ENCODE results near the gene MAPK7. TPM values are rescaled to one million over a fixed set of nuclear protein-coding genes. Genes with fewer than 3 reads are reported as not detected.
"Not testable (repeated sequence)": the region's sequence is repeated elsewhere in the genome, so short reads cannot be mapped to it uniquely, and the experiment has no call there.

Gene MAPK7
- total RNA-seq, 3 donors from 2014 or later, result 21.4 to 39.0 (median 22.7) TPM

GRCh38 chr17:19345486-19346350 lies 32.6 kb upstream of the MAPK7 start:
- no peak for DNase-seq (ENCODE audit: low spot score in 2 of 2)
- no peaks in the 10 kb centered on the region for H3K27me3 ChIP-seq
- TF ChIP-seq POLR2A (IDR thresholded peaks at IDR 0.05) (no peak), CTCF (IDR thresholded peaks at IDR 0.05) (no peak), POLR2AphosphoS5 (IDR thresholded peaks at IDR 0.05) (no peak)
- intact Hi-C loops (cut with DNase I; ENCODE audit: low total_unique reads), result no loop called here
- H3K4me1 ChIP-seq, result peaks cover 0 to 11% of the 10 kb centered on the region in 2 donors
- H3K27ac ChIP-seq, result peak overlapping the region; percentile 75 to 93
- H3K36me3 ChIP-seq, result no peaks in the 10 kb centered on the region
- H3K9me3 ChIP-seq, result no peaks in the 10 kb centered on the region
- H3K4me3 ChIP-seq, result no peak overlapping the region

DNA sequence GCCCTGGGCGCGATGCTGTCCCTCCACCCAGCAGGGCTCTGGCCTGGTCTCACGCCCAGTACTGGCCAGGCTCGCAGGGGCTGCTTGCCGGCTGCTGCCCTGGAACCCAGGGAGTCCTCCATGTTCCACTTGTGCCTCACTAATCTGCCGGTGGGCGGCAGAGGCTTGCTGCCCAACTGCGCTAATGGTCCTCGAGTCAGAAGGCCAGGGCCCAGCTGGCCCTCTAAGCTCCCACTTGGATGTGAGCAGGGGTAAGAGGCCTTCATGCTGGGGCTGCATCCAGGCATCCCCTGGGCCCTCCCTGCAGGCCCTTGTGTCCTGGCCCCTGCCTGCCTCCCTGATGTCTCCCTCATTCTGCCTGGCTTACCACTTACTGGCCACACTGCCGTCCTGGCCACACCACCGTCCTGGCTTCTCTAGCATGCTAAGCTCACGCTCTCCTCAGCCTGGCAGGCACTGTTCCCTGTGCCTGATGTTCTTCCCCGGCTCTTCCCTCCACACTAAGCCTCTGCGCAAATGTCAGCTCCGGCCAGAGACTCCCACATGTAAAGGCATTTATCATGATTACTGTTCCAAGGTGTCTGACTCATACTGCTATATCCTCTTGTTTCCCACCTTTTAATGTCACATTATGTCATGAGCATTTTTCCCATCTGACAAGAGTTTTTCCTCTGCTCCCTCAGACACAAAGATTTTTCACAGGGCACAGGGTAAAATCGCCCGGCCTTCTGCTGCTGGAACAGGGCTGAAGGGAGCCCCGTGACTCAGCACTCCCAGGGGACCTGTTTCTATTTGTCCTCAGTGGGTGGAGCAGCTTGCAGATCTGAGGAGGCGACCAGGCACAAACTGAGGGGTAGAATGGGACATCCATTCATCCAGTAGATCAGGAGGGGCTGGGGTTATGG lies 31.7 kb upstream of the MAPK7 start:
- peak in 1 of 2 donors; percentile 57 for DNase-seq (ENCODE audit: low spot score in 2 of 2)
- Histone ChIP-seq H3K27me3 (no peaks in the 10 kb centered on the region), H3K9me3 (no peaks in the 10 kb centered on the region), H3K27ac (peak overlapping the region; percentile 75 to 93), H3K4me1 (peaks cover 0 to 11% of the 10 kb centered on the region in 2 donors), H3K4me3 (no peak overlapping the region), H3K36me3 (no peaks in the 10 kb centered on the region)
- TF ChIP-seq POLR2A (IDR thresholded peaks at IDR 0.05) (no peak), POLR2AphosphoS5 (IDR thresholded peaks at IDR 0.05) (peak in 2 of 3 donors; percentile 12 to 34)
- intact Hi-C loops (cut with DNase I; ENCODE audit: low total_unique reads), result no loop called here

GRCh38 chr17:19347323-19348080 lies 30.8 kb upstream of the MAPK7 start:
- no peaks in the 10 kb centered on the region for H3K27me3 ChIP-seq
- DNase-seq (ENCODE audit: low spot score in 2 of 2), result peak in 1 of 2 donors; percentile 28
- H3K9me3 ChIP-seq, result no peaks in the 10 kb centered on the region
- intact Hi-C loops (cut with DNase I; ENCODE audit: low total_unique reads), result no loop called here
- H3K4me1 ChIP-seq, result peaks cover 0 to 11% of the 10 kb centered on the region in 2 donors
- TF ChIP-seq POLR2AphosphoS5 (IDR thresholded peaks at IDR 0.05) (no peak), POLR2A (IDR thresholded peaks at IDR 0.05) (no peak), CTCF (IDR thresholded peaks at IDR 0.05) (no peak)
- H3K4me3 ChIP-seq, result no peak overlapping the region
- no peaks in the 10 kb centered on the region for H3K36me3 ChIP-seq
- peak overlapping the region; percentile 75 to 93 for H3K27ac ChIP-seq

GRCh38 chr17:19348081-19348650 lies 30.1 kb upstream of the MAPK7 start:
- H3K4me1 ChIP-seq, result peaks cover 0 to 11% of the 10 kb centered on the region in 2 donors
- H3K36me3 ChIP-seq, result no peaks in the 10 kb centered on the region
- peak in 1 of 2 donors; percentile 33 for DNase-seq (ENCODE audit: low spot score in 2 of 2)
- intact Hi-C loops (cut with DNase I; ENCODE audit: low total_unique reads), result no loop called here
- H3K27me3 ChIP-seq, result no peaks in the 10 kb centered on the region
- H3K9me3 ChIP-seq, result no peaks in the 10 kb centered on the region
- H3K4me3 ChIP-seq, result no peak overlapping the region
- TF ChIP-seq POLR2A (IDR thresholded peaks at IDR 0.05) (no peak), POLR2AphosphoS5 (IDR thresholded peaks at IDR 0.05) (no peak), CTCF (IDR thresholded peaks at IDR 0.05) (no peak)
- peak overlapping the region in 1 of 2 donors; percentile 93 for H3K27ac ChIP-seq

DNA sequence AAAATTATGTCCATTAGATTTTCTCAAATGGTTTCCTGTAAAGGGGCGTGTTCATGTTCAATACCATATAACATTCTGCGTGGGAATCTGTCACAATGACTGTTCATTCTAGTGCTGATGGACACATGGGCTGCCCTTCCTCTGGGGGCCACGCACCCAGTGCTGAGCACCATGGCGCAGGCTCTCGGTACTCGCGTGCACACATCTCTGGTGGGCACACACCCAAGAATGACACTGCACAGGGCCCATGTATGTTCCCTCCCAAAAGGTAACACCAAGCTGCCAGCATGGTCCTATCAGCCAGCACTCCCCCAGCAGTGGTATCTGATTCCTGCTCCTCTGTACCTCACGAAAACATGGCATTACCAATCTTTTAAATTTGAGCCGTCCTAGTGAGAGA lies 29.5 kb upstream of the MAPK7 start:
- Histone ChIP-seq H3K36me3 (no peaks in the 10 kb centered on the region), H3K9me3 (no peaks in the 10 kb centered on the region), H3K27me3 (no peaks in the 10 kb centered on the region), H3K4me1 (peaks cover 0 to 11% of the 10 kb centered on the region in 2 donors), H3K4me3 (no peak overlapping the region), H3K27ac (no peak overlapping the region)
- DNase-seq (ENCODE audit: low spot score in 2 of 2), result peak in 1 of 2 donors; percentile 38
- TF ChIP-seq POLR2A (IDR thresholded peaks at IDR 0.05) (no peak), POLR2AphosphoS5 (IDR thresholded peaks at IDR 0.05) (no peak)
- intact Hi-C loops (cut with DNase I; ENCODE audit: low total_unique reads), result no loop called here

DNA sequence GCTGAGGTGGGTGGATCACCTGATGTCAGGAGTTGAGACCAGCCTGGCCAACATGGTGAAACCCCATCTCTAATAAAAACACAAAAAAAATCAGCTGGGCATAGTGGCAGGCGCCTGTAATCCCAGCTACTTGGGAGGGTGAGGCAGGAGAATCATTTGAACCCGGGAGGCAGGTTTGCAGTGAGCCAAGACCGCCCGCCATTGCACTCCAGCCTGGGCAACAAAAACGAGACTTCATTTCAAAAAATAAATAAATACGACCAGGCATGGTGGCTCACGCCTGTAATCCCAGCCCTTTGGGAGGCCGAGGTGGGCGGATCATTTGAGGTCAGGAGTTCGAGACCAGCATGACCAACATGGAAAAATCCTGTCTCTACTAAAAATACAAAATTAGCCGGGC lies 24.9 kb upstream of the MAPK7 start:
- H3K27me3 ChIP-seq; H3K36me3 ChIP-seq; H3K4me3 ChIP-seq; intact Hi-C loops (cut with DNase I; ENCODE audit: low total_unique reads); H3K4me1 ChIP-seq; H3K27ac ChIP-seq; H3K9me3 ChIP-seq; DNase-seq (ENCODE audit: low spot score in 2 of 2): not testable (repeated sequence)

All from breast epithelium (tissue), 4 donors.